Ramos (cell line): ENCODE results near the gene PPIAL4G.
"Not testable (repeated sequence)": the region's sequence is repeated elsewhere in the genome, so short reads cannot be mapped to it uniquely, and the experiment has no call there.

Source experiments
- in situ Hi-C: fragments of 300-500 bp; cut with MboI; formaldehyde crosslinking; loops from one replicate; pipeline ENCODE4 v1.14.3; 2022; ENCODE audit warnings: low sequenced_read_pairs; ENCODE audit not compliant: unreplicated experiment

The PPIAL4G gene

GRCh38 chr1:148483029-148483428 lies at the start of gene PPIAL4G:
Gene PPIAL4G (minus strand): TSS chr1:148483302. CDS start chr1:148483252, 50 bp downstream.
- in situ Hi-C loops: not testable (repeated sequence)

GRCh38 chr1:148532158-148532557 lies 49.1 kb upstream of the PPIAL4G start:
- in situ Hi-C loops: not testable (repeated sequence)

GRCh38 chr1:148529101-148529567 lies 46.0 kb upstream of the PPIAL4G start:
- in situ Hi-C loops: not testable (repeated sequence)

- in situ Hi-C loops: not testable (repeated sequence)
Measured at GRCh38 chr1:148528591-148528990, 45.5 kb upstream of the PPIAL4G start.

- in situ Hi-C loops: not testable (repeated sequence)
Measured at GRCh38 chr1:148526587-148526986, 43.5 kb upstream of the PPIAL4G start.

- in situ Hi-C loops: not testable (repeated sequence)
Measured at GRCh38 chr1:148523205-148524144, 40.4 kb upstream of the PPIAL4G start.

GRCh38 chr1:148522561-148523204 lies 39.6 kb upstream of the PPIAL4G start:
- in situ Hi-C loops: not testable (repeated sequence)

- in situ Hi-C loops: not testable (repeated sequence)
Measured at GRCh38 chr1:148522072-148522471, 39.0 kb upstream of the PPIAL4G start.

GRCh38 chr1:148514310-148514709 lies 31.2 kb upstream of the PPIAL4G start:
- in situ Hi-C loops: not testable (repeated sequence)

GRCh38 chr1:148512571-148513184 lies 29.6 kb upstream of the PPIAL4G start:
- in situ Hi-C loops: not testable (repeated sequence)

- in situ Hi-C loops: not testable (repeated sequence)
Measured at GRCh38 chr1:148493933-148494332, 10.8 kb upstream of the PPIAL4G start.

GRCh38 chr1:148481134-148481533 lies 2.0 kb downstream of the PPIAL4G start:
- in situ Hi-C loops: not testable (repeated sequence)

- in situ Hi-C loops: not testable (repeated sequence)
Measured at GRCh38 chr1:148459694-148460093, 23.4 kb downstream of the PPIAL4G start.

- in situ Hi-C loops: not testable (repeated sequence)
Measured at GRCh38 chr1:148458901-148459581, 24.1 kb downstream of the PPIAL4G start.

- in situ Hi-C loops: not testable (repeated sequence)
Measured at GRCh38 chr1:148458398-148458797, 24.7 kb downstream of the PPIAL4G start.

- in situ Hi-C loops: not testable (repeated sequence)
Measured at GRCh38 chr1:148452845-148453244, 30.3 kb downstream of the PPIAL4G start.

- in situ Hi-C loops: loop anchor here (10.0 kb wide), 1 partner anchor 65 kb away; no protein-coding TSS in a partner anchor
Measured at GRCh38 chr1:148439654-148440325, 43.3 kb downstream of the PPIAL4G start.

- in situ Hi-C loops: loop anchor here (10.0 kb wide), 1 partner anchor 61 kb away; no protein-coding TSS in a partner anchor
Measured at GRCh38 chr1:148435406-148435805, 47.7 kb downstream of the PPIAL4G start.

- in situ Hi-C loops: loop anchor here (10.0 kb wide), 1 partner anchor 60 kb away; no protein-coding TSS in a partner anchor
Measured at GRCh38 chr1:148434832-148435231, 48.3 kb downstream of the PPIAL4G start.
